Urinary bladder (tissue), 4 donors: ENCODE results near the gene FBXO21. TPM values are rescaled to one million over a fixed set of nuclear protein-coding genes. Genes with fewer than 3 reads are reported as not detected.
"Not testable (repeated sequence)": the region's sequence is repeated elsewhere in the genome, so short reads cannot be mapped to it uniquely, and the experiment has no call there.

Experiments used
- DNase-seq: peaks from one replicate; pipeline ENCODE4 v3.0.0-alpha.2; 2015; ENCODE audit errors: extremely low spot score
- H3K27ac ChIP-seq: one replicate; pipeline ENCODE4 v1.5.1; 2013; ENCODE audit warnings: low read depth, mild to moderate bottlenecking, moderate library complexity
- H3K36me3 ChIP-seq: one replicate; pipeline ENCODE4 v1.6.1; 2013; ENCODE audit warnings: mild to moderate bottlenecking, moderate library complexity; ENCODE audit not compliant: insufficient read depth
- H3K4me1 ChIP-seq: one replicate; pipeline ENCODE4 v1.6.1; 2013; ENCODE audit warnings: mild to moderate bottlenecking, moderate library complexity; ENCODE audit not compliant: insufficient read depth
- H3K4me3 ChIP-seq: one replicate; pipeline ENCODE4 v1.5.1; 2013; ENCODE audit warnings: low read depth, low read length
- WGBS: extraction: QIAGEN DNeasy Blood & Tissue Kit; methylation state at CpG from one replicate; pipeline ENCODE4 v1.1.7; 2013; 5-methylcytosine and 5-hydroxymethylcytosine counted together
- polyA plus RNA-seq: library from polyadenylated mRNA; stranded (reverse); fragments of 200-250 nt; gene quantifications from one replicate; pipeline ENCODE4 v1.2.3, GENCODE V29; 2013
- total RNA-seq: library from RNA; depleted of rRNA; stranded (reverse); fragments of >200 nt; gene quantifications from one replicate; pipeline ENCODE4 v1.2.3, GENCODE V29; 2014
- donor health status: healthy with polysubstance abuse.
- donor health status: healthy.

FBXO21 gene
- total and polyA plus RNA-seq, 2 donors = 40.2 to 70.7 TPM

DNA sequence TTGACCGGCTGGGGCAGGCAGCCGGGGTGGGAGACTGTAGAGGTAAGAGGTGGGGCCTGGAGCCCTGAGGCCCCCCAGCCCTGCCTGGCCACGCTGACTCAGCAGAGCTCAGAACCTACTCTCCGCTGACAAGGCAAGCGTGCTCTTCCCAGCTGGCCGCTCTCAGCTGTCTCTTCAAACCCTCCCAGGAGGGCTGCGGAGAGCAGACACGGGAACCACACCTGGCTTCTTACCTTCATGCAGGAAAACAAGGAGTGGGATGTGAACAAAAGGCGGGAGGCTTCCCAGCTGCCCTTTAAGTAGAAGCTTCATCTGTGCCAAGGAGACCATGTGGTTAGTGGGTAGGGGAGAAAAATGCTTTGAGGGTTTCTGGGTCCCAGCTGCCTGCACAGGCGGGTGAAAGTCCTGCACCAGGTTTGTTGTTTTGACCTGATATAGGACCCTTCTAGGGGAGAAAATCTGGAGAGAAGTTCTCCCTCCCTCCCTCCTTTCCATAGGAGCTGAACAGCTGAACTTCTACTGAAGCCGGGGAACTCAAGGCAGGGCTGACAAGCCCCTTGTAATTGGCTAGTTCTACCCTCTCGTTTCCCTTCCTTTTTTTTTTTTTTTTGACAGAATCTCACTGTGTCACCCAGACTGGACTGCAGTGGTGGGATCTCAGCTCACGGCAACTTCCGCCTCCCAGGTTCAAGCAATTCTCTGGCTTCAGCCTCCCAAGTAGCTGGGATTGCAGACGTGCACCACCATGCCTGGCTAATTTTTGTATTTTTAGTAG is 78.3 kb downstream of the FBXO21 start:
- no peaks in the 10 kb centered on the region for H3K36me3 ChIP-seq
- no peak for DNase-seq
- 46% methylated on average over 15 of the region's 15 CpGs for WGBS
- no peaks in the 10 kb centered on the region for H3K4me1 ChIP-seq
- H3K27ac ChIP-seq = no peak overlapping the region
- no peak overlapping the region for H3K4me3 ChIP-seq

GRCh38 chr12:117111386-117111785 is 78.9 kb downstream of the FBXO21 start:
- no peak overlapping the region for H3K27ac ChIP-seq
- H3K36me3 ChIP-seq = no peaks in the 10 kb centered on the region
- WGBS = 46% methylated on average over 6 of the region's 6 CpGs
- H3K4me3 ChIP-seq = no peak overlapping the region
- no peak for DNase-seq
- H3K4me1 ChIP-seq = no peaks in the 10 kb centered on the region

GRCh38 chr12:117109943-117110635 is 80.2 kb downstream of the FBXO21 start:
- WGBS = 79% methylated on average over 8 of the region's 8 CpGs
- H3K4me1 ChIP-seq = no peaks in the 10 kb centered on the region
- H3K4me3 ChIP-seq = no peak overlapping the region
- no peak for DNase-seq
- H3K36me3 ChIP-seq = no peaks in the 10 kb centered on the region
- H3K27ac ChIP-seq = no peak overlapping the region

GRCh38 chr12:117105902-117106301 is 84.4 kb downstream of the FBXO21 start:
- WGBS = 55% methylated on average over 12 of the region's 12 CpGs
- H3K4me1 ChIP-seq = no peaks in the 10 kb centered on the region
- no peak overlapping the region for H3K4me3 ChIP-seq
- H3K36me3 ChIP-seq = no peaks in the 10 kb centered on the region
- no peak overlapping the region for H3K27ac ChIP-seq
- peak; percentile 26 for DNase-seq

- H3K4me1 ChIP-seq, DNase-seq, H3K4me3 ChIP-seq, H3K36me3 ChIP-seq, H3K27ac ChIP-seq: not testable (repeated sequence)
- WGBS = 45% methylated on average over 2 of the region's 2 CpGs
Measured at GRCh38 chr12:117104003-117104402, 86.3 kb downstream of the FBXO21 start.

GRCh38 chr12:117102800-117103181 is 87.5 kb downstream of the FBXO21 start:
- Histone ChIP-seq H3K4me3 (no peak overlapping the region), H3K36me3 (no peaks in the 10 kb centered on the region), H3K27ac (no peak overlapping the region), H3K4me1 (no peaks in the 10 kb centered on the region)
- no peak for DNase-seq
- 71% methylated on average over 3 of the region's 3 CpGs for WGBS

DNA sequence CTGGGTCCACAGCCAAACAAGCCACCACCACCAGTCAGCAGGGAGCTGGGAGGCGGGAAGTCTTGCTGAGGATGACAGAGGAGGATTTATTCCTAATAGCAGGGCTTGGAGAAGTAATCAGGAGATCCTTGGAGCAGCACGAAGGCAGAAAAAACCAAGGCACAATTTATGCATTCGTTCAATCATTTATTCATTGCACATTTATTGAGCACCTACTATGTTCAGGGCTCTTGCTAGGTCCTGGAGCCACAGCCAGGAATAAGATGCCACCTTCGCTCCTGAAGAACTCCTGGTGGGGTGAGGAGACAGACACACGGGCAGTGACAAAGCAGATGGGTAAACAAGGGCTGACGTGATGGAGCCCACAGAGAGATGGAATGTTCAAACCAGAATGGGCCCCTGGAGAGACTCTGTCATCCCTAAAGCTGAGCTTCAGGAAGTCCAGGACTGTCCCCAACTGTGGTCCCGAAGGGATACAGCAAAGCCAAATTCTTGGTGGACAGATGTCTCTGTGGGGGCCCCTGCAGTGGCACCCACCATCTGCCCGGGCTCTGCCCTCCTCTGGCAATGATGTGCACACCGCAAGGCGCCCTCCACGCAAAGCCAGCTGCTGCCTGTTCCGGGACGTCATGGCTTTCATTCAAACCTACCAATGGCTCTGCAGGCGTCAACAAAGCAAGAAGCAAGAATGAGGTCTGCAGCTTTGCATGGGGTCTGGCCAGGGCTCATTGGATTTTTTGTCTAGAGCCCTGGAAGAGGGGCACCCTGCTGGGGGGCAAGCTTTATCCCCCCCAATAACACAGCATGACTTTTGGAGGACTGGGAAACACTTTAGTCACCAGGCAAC is 88.1 kb downstream of the FBXO21 start:
- 49% methylated on average over 14 of the region's 14 CpGs for WGBS
- Histone ChIP-seq H3K4me1 (no peaks in the 10 kb centered on the region), H3K4me3 (no peak overlapping the region), H3K27ac (no peak overlapping the region), H3K36me3 (no peaks in the 10 kb centered on the region)
- no peak for DNase-seq

- H3K36me3 ChIP-seq = no peaks in the 10 kb centered on the region
- no peak for DNase-seq
- no peak overlapping the region for H3K4me3 ChIP-seq
- no peak overlapping the region for H3K27ac ChIP-seq
- H3K4me1 ChIP-seq = no peaks in the 10 kb centered on the region
- WGBS = 55% methylated on average over 8 of the region's 8 CpGs
Measured at GRCh38 chr12:117100851-117101673, 89.2 kb downstream of the FBXO21 start.

DNA sequence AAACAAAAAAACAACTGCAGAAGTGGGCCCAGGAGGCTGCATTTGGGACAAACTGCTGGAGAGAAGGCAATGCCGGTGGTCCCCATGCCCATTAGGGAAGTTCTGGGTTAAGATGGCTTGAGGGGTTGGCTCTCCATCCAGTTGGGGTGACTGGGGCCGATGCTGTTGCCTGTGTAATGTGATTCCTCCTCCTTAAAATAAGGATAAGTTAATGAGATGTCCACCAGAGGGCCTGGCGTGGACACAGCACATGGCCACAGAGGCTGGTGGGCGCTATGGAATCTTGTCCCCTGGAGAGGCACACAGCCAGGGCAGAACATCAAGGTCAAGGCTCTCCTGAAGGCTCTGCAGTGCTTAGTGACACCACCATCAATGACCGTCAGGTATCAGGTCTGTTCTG is 90.0 kb downstream of the FBXO21 start:
- WGBS = 35% methylated on average over 5 of the region's 5 CpGs
- Histone ChIP-seq H3K4me1 (no peaks in the 10 kb centered on the region), H3K4me3 (no peak overlapping the region), H3K27ac (no peak overlapping the region), H3K36me3 (no peaks in the 10 kb centered on the region)
- no peak for DNase-seq

GRCh38 chr12:117098361-117099217 is 91.7 kb downstream of the FBXO21 start:
- 3% methylated on average over 84 of the region's 85 CpGs for WGBS
- no peak overlapping the region for H3K27ac ChIP-seq
- H3K36me3 ChIP-seq = no peaks in the 10 kb centered on the region
- peaks cover 1% of the 10 kb centered on the region for H3K4me1 ChIP-seq
- H3K4me3 ChIP-seq = peak overlapping the region; percentile 88
- no peak for DNase-seq

- Histone ChIP-seq H3K36me3 (no peaks in the 10 kb centered on the region), H3K4me1 (peaks cover 1% of the 10 kb centered on the region), H3K27ac (no peak overlapping the region), H3K4me3 (peak overlapping the region; percentile 88)
- WGBS = 42% methylated on average over 3 of the region's 3 CpGs
- no peak for DNase-seq
Measured at GRCh38 chr12:117098024-117098360, 92.3 kb downstream of the FBXO21 start.

- WGBS = 30% methylated on average over 8 of the region's 8 CpGs
- H3K36me3 ChIP-seq = no peaks in the 10 kb centered on the region
- DNase-seq = no peak
- no peak overlapping the region for H3K27ac ChIP-seq
- H3K4me1 ChIP-seq = peaks cover 1% of the 10 kb centered on the region
- H3K4me3 ChIP-seq = no peak overlapping the region
Measured at GRCh38 chr12:117097159-117097558, 93.1 kb downstream of the FBXO21 start.
